ENCODE data around the gene ADAMTS10.
A peak's percentile ranks its signal among the peaks of the same experiment; 100 is the strongest.

DNA sequence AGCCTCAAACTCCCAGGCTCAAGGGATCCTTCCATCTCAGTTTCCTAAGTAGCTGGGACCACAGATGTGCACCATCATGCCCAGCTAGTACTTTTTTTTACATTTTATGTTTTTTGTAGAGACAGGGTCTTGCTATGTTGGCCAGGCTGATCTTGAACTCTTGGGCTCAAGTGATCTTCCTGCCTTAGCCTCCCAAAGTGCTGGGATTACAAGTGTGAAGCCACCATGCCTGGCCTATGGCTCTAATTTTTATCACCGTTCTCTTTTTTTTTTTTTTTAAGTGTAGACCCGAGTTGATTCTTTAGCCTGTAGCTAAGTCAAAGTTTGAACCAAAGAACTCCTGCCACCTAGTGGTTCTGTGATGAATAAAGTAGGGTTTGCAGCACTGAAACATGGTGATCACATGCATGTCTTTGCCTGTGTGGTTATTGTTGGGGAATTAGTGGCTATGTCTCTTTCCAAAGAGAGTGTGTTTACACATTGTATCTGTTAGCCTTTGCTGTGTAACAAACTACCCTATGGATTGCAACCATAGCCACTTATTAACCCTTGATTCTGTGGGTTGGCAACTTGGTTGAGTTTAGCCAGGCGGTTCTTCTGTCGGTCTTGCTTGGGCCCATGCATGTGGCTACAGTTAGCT lies 31.5 kb upstream of the ADAMTS10 start:
- TF ChIP-seq, protein P1, sequence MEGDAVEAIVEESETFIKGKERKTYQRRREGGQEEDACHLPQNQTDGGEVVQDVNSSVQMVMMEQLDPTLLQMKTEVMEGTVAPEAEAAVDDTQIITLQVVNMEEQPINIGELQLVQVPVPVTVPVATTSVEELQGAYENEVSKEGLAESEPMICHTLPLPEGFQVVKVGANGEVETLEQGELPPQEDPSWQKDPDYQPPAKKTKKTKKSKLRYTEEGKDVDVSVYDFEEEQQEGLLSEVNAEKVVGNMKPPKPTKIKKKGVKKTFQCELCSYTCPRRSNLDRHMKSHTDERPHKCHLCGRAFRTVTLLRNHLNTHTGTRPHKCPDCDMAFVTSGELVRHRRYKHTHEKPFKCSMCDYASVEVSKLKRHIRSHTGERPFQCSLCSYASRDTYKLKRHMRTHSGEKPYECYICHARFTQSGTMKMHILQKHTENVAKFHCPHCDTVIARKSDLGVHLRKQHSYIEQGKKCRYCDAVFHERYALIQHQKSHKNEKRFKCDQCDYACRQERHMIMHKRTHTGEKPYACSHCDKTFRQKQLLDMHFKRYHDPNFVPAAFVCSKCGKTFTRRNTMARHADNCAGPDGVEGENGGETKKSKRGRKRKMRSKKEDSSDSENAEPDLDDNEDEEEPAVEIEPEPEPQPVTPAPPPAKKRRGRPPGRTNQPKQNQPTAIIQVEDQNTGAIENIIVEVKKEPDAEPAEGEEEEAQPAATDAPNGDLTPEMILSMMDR (IDR thresholded peaks at IDR 0.05) = peak in 3 of 6 experiments; percentile 40 to 46 (median 44)
- TF ChIP-seq POLR2A (IDR thresholded peaks at IDR 0.05) = no peak
